ENCODE data around the gene RAC3.

DNA sequence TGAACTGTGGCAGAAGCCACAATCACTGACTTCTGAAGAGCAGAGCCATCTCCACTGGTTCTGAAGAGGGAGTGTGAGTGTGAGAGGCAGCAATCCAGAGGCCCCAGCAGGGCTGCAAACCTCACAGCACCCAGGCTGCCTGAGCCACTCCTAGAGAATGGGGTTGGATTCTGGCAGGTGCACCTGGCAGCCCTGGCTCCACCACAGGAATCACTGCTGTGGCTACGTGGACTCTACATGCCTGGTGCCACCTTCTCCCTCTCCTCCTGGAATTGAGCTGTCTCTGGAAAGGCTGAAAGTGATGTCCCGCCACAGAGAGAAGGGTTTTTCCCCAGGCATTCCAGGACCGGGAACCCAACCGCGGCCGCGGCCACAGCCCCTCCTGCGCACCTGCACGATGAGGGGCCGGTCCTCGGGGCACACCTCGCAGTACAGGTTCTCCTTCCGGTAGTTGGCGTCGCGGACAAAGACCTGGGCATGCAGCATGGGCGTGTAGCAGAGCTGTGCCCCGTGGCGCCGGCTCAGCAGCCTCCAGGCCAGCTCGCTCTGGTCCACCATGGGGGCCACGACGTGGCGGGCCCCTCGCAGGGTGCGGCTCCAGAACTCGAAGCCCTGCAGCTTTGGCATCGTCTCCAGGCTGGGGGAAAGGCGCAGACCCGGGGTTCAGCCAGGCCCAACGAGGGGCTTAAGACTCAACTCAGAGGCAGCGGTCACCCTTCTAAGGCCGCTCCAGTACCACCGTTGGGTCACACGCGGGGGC is 33.1 kb downstream of the RAC3 start:
- TF ChIP-seq, protein P1, sequence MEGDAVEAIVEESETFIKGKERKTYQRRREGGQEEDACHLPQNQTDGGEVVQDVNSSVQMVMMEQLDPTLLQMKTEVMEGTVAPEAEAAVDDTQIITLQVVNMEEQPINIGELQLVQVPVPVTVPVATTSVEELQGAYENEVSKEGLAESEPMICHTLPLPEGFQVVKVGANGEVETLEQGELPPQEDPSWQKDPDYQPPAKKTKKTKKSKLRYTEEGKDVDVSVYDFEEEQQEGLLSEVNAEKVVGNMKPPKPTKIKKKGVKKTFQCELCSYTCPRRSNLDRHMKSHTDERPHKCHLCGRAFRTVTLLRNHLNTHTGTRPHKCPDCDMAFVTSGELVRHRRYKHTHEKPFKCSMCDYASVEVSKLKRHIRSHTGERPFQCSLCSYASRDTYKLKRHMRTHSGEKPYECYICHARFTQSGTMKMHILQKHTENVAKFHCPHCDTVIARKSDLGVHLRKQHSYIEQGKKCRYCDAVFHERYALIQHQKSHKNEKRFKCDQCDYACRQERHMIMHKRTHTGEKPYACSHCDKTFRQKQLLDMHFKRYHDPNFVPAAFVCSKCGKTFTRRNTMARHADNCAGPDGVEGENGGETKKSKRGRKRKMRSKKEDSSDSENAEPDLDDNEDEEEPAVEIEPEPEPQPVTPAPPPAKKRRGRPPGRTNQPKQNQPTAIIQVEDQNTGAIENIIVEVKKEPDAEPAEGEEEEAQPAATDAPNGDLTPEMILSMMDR (conservative IDR thresholded peaks at IDR 0.05; ENCODE audit: low read length) = no peak
- TF ChIP-seq EZH2phosphoT487 (IDR thresholded peaks at IDR 0.05; ENCODE audit: borderline replicate concordance, low read depth, low read length) = no peak

All from OCI-LY7 (cell line).